HepG2 (cell line): ENCODE measurements around the gene ZCCHC3. TPM values are rescaled to one million over a fixed set of nuclear protein-coding genes. Genes with fewer than 3 reads are reported as not detected.

ENCODE experiments used
- CCAR2 ChIP-seq: fragments of 200-400 bp; formaldehyde crosslinking; optimal IDR thresholded peaks from 2 replicates; pipeline ENCODE3; 2018; ENCODE audit warnings: low read depth, mild to moderate bottlenecking, low read length, moderate library complexity
- FOXA1 ChIP-seq, 2 experiments: fragments of 450-650 bp in 1 of 2; sonication (generic) in 1 of 2; formaldehyde crosslinking in 1 of 2; IDR thresholded peaks; 2 replicates each; pipeline versions ENCODE4 v1.4.0 to v1.6.1; 2016 to 2020; ENCODE audit warnings: missing genetic modification reagents in 1 of 2
- HNRNPH1 ChIP-seq: fragments of 200-400 bp; formaldehyde crosslinking; optimal IDR thresholded peaks from 2 replicates; pipeline ENCODE3; 2017; ENCODE audit warnings: mild to moderate bottlenecking, low read depth, low read length
- MBNL3 ChIP-seq: fragments of 250-450 bp; sonication (Bioruptor Pico); conservative IDR thresholded peaks from 2 replicates; pipeline ENCODE4 v1.8.0; 2022; ENCODE audit warnings: mild to moderate bottlenecking, inconsistent platforms
- SCMH1 ChIP-seq: sonication (generic); formaldehyde crosslinking; IDR thresholded peaks from 2 replicates; pipeline ENCODE4 v1.9.0; 2021; ENCODE audit warnings: missing genetic modification reagents, mild to moderate bottlenecking, borderline replicate concordance
- TMF1 ChIP-seq: sonication (generic); formaldehyde crosslinking; IDR thresholded peaks from 2 replicates; pipeline ENCODE4 v1.8.1; 2022; ENCODE audit warnings: low read depth, missing genetic modification reagents
- ZNF737 ChIP-seq: sonication (generic); formaldehyde crosslinking; IDR thresholded peaks from 2 replicates; pipeline ENCODE4 v1.5.0; 2020; ENCODE audit warnings: missing genetic modification reagents, mild to moderate bottlenecking, borderline replicate concordance
- polyA plus RNA-seq, 8 experiments: library from polyadenylated mRNA; depleted of rRNA in 3 of 8; stranded (reverse) in 7 of 8; unstranded in 1 of 8; fragments of >200 nt; fragmentation: Illumina TruSeq in 4 of 8; extraction: Trizol in 4 of 8; gene quantifications; 2 replicates each; pipeline versions ENCODE4 v1.2.1 to v1.2.3, GENCODE V29; 2011 to 2016; ENCODE audit warnings: low read depth in 4 of 8, missing spikeins in 1 of 8, mixed read lengths in 1 of 8; ENCODE audit not compliant: insufficient read depth in 1 of 8
- total RNA-seq, 5 experiments: library from RNA; depleted of rRNA; stranded (reverse); fragments of >200 nt; fragmentation: Illumina TruSeq; extraction: Trizol; gene quantifications; 2 replicates each; pipeline ENCODE4 v1.2.3, GENCODE V29; 2016; ENCODE audit warnings: low read depth in 1 of 5
- TF ChIP-seq, protein P1 (sequence below): sonication (generic); formaldehyde crosslinking; IDR thresholded peaks from 2 replicates; pipeline ENCODE4 v1.4.0; 2020; ENCODE audit warnings: missing genetic modification reagents
- TF ChIP-seq, protein P2 (sequence below): sonication (generic); formaldehyde crosslinking; IDR thresholded peaks from 2 replicates; pipeline ENCODE4 v1.4.0; 2020; ENCODE audit warnings: missing genetic modification reagents
- TF ChIP-seq, protein P3 (sequence below): sonication (generic); formaldehyde crosslinking; IDR thresholded peaks from 2 replicates; pipeline ENCODE4 v1.5.0; 2020; ENCODE audit warnings: mild to moderate bottlenecking, missing genetic modification reagents, borderline replicate concordance
- TF ChIP-seq, protein P4 (sequence below): sonication (generic); formaldehyde crosslinking; conservative IDR thresholded peaks from 2 replicates; pipeline ENCODE4 v1.4.0; 2020; ENCODE audit warnings: missing genetic modification reagents
- TF ChIP-seq, protein P5 (sequence below): fragments of 450-650 bp; IDR thresholded peaks from 2 replicates; pipeline ENCODE4 v1.6.1; 2017
- TF ChIP-seq, protein P6 (sequence below): IDR thresholded peaks from 2 replicates; pipeline ENCODE4 v1.6.1; 2016; ENCODE audit warnings: missing compliant biosample characterization, missing genetic modification reagents, borderline replicate concordance
- TF ChIP-seq, protein P7 (sequence below): sonication (generic); formaldehyde crosslinking; IDR thresholded peaks from 2 replicates; pipeline ENCODE4 v1.5.0; 2020; ENCODE audit warnings: missing genetic modification reagents
- TF ChIP-seq, protein P8 (sequence below): IDR thresholded peaks from 2 replicates; pipeline ENCODE4 v1.6.1; 2016; ENCODE audit warnings: missing genetic modification reagents, missing compliant biosample characterization

The ZCCHC3 gene
- total and polyA plus RNA-seq, 2 of the 13 experiments (the other 11 are each of a cell fraction or from before 2014, with no cell fraction given): 46.6 to 63.0 TPM

DNA sequence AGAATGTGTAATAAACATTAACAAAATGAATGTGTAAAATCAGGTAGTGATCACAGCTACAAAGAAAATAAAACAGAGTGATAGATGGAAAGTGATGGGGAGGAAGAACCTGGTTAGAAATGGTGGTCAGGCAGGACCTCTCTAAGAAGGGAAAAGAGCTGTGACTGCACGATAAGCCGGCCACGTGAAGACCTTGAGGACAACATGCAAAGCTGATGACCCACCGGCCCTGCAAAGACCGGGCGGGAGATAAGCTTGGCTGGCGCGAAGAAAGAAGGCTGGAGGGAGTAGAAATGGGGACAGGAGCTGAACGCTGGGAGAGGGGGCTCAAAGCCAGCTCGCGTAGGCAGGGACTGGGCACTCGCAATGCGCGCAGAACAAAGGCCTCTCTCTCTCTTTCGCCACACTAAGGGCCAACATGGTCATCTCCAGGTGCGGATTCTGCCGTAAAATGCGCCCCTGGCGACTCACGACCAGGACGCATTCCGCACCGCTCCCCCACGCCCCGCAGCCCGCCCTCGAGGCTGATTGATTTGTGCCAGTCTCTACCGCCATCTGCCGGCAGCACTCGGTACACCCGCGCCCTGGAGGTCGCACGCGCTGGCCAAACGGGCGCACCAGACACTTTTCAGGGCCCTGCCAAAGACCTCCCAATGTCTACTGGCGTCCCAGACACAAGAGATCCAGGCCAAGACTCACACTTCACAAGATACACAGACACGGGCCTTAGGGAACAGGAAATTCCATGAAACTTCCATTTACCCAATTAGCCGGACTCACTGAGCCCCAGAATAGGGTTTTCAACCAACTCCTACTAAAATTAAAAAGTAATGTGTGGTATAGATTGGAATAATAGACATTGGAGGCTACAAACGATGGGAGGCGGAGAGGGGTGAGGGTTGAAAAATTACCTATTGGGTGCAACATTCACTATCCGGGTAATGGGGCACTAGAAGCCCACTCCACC is 30.5 kb upstream of the ZCCHC3 start (continued):
- TF ChIP-seq, protein P1, sequence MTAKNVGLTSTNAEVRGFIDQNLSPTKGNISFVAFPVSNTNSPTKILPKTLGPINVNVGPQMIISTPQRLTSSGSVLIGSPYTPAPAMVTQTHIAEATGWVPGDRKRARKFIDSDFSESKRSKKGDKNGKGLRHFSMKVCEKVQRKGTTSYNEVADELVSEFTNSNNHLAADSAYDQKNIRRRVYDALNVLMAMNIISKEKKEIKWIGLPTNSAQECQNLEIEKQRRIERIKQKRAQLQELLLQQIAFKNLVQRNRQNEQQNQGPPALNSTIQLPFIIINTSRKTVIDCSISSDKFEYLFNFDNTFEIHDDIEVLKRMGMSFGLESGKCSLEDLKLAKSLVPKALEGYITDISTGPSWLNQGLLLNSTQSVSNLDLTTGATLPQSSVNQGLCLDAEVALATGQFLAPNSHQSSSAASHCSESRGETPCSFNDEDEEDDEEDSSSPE (CRISPR knock-in tag): peak; percentile 90
- TF ChIP-seq, protein P2, sequence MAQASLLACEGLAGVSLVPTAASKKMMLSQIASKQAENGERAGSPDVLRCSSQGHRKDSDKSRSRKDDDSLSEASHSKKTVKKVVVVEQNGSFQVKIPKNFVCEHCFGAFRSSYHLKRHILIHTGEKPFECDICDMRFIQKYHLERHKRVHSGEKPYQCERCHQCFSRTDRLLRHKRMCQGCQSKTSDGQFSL (CRISPR knock-in tag): peak; percentile 100
- TF ChIP-seq ZNF737 (CRISPR knock-in tag): peak; percentile 45; the same call in 1 of the 2 replicates
- TF ChIP-seq TMF1 (CRISPR knock-in tag): peak; percentile 90
- TF ChIP-seq, protein P3, sequence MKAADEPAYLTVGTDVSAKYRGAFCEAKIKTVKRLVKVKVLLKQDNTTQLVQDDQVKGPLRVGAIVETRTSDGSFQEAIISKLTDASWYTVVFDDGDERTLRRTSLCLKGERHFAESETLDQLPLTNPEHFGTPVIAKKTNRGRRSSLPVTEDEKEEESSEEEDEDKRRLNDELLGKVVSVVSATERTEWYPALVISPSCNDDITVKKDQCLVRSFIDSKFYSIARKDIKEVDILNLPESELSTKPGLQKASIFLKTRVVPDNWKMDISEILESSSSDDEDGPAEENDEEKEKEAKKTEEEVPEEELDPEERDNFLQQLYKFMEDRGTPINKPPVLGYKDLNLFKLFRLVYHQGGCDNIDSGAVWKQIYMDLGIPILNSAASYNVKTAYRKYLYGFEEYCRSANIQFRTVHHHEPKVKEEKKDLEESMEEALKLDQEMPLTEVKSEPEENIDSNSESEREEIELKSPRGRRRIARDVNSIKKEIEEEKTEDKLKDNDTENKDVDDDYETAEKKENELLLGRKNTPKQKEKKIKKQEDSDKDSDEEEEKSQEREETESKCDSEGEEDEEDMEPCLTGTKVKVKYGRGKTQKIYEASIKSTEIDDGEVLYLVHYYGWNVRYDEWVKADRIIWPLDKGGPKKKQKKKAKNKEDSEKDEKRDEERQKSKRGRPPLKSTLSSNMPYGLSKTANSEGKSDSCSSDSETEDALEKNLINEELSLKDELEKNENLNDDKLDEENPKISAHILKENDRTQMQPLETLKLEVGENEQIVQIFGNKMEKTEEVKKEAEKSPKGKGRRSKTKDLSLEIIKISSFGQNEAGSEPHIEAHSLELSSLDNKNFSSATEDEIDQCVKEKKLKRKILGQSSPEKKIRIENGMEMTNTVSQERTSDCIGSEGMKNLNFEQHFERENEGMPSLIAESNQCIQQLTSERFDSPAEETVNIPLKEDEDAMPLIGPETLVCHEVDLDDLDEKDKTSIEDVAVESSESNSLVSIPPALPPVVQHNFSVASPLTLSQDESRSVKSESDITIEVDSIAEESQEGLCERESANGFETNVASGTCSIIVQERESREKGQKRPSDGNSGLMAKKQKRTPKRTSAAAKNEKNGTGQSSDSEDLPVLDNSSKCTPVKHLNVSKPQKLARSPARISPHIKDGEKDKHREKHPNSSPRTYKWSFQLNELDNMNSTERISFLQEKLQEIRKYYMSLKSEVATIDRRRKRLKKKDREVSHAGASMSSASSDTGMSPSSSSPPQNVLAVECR (CRISPR knock-in tag): peak; percentile 77; the same call in 1 of the 2 replicates
- TF ChIP-seq, protein P4, sequence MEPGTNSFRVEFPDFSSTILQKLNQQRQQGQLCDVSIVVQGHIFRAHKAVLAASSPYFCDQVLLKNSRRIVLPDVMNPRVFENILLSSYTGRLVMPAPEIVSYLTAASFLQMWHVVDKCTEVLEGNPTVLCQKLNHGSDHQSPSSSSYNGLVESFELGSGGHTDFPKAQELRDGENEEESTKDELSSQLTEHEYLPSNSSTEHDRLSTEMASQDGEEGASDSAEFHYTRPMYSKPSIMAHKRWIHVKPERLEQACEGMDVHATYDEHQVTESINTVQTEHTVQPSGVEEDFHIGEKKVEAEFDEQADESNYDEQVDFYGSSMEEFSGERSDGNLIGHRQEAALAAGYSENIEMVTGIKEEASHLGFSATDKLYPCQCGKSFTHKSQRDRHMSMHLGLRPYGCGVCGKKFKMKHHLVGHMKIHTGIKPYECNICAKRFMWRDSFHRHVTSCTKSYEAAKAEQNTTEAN (CRISPR knock-in tag): peak; percentile 61
- no peak for TF ChIP-seq FOXA1 (IDR thresholded peaks at IDR 0.05)
- TF ChIP-seq FOXA1 (CRISPR knock-in tag; IDR thresholded peaks at IDR 0.05): no peak
- no peak for TF ChIP-seq SCMH1
- no peak for TF ChIP-seq HNRNPH1
- TF ChIP-seq, protein P5, sequence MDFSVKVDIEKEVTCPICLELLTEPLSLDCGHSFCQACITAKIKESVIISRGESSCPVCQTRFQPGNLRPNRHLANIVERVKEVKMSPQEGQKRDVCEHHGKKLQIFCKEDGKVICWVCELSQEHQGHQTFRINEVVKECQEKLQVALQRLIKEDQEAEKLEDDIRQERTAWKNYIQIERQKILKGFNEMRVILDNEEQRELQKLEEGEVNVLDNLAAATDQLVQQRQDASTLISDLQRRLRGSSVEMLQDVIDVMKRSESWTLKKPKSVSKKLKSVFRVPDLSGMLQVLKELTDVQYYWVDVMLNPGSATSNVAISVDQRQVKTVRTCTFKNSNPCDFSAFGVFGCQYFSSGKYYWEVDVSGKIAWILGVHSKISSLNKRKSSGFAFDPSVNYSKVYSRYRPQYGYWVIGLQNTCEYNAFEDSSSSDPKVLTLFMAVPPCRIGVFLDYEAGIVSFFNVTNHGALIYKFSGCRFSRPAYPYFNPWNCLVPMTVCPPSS: no peak
- TF ChIP-seq, protein P6, sequence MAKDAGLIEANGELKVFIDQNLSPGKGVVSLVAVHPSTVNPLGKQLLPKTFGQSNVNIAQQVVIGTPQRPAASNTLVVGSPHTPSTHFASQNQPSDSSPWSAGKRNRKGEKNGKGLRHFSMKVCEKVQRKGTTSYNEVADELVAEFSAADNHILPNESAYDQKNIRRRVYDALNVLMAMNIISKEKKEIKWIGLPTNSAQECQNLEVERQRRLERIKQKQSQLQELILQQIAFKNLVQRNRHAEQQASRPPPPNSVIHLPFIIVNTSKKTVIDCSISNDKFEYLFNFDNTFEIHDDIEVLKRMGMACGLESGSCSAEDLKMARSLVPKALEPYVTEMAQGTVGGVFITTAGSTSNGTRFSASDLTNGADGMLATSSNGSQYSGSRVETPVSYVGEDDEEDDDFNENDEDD (CRISPR knock-in tag): peak; percentile 89
- TF ChIP-seq CCAR2: no peak
- no peak for TF ChIP-seq MBNL3 (CRISPR knock-in tag)
- TF ChIP-seq, protein P7, sequence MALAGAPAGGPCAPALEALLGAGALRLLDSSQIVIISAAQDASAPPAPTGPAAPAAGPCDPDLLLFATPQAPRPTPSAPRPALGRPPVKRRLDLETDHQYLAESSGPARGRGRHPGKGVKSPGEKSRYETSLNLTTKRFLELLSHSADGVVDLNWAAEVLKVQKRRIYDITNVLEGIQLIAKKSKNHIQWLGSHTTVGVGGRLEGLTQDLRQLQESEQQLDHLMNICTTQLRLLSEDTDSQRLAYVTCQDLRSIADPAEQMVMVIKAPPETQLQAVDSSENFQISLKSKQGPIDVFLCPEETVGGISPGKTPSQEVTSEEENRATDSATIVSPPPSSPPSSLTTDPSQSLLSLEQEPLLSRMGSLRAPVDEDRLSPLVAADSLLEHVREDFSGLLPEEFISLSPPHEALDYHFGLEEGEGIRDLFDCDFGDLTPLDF (CRISPR knock-in tag): peak; percentile 86
- TF ChIP-seq, protein P8, sequence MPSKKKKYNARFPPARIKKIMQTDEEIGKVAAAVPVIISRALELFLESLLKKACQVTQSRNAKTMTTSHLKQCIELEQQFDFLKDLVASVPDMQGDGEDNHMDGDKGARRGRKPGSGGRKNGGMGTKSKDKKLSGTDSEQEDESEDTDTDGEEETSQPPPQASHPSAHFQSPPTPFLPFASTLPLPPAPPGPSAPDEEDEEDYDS (CRISPR knock-in tag): peak; percentile 76
